ENCODE results near the gene LKAAEAR1.

DNA sequence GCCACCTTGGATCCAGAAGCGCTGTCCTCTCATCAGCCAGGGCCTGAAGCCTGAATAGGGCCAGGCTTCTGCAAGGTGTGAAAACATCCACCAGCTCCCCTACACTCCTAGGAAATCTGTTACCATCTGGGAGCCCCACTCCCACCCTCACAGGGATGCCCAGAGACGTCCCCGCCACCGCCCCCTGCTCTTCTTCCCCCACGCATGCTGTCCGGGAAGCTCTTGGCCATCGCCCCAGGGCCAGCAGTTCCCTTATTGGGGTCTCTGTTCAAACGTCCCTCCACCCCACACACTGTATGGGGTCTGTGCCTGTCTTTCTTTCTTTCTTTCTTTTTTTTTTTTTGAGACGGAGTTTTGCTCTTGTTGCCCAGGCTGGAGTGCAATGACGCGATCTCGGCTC lies 8.6 kb downstream of the LKAAEAR1 start:
- TF ChIP-seq POLR2A (IDR thresholded peaks at IDR 0.05; ENCODE audit: insufficient read depth in 1 of 2, low read depth in 2 of 2, low read length in 2 of 2) (no peak), SP4 (CRISPR knock-in tag; IDR thresholded peaks at IDR 0.05) (no peak), NR2C2 (CRISPR knock-in tag; IDR thresholded peaks at IDR 0.05; ENCODE audit: borderline replicate concordance) (no peak), GATA4 (IDR thresholded peaks at IDR 0.05; ENCODE audit: borderline replicate concordance, low read depth) (no peak), SUZ12 (IDR thresholded peaks at IDR 0.05; ENCODE audit: low read depth, low read length) (no peak), ESRRA (CRISPR knock-in tag; IDR thresholded peaks at IDR 0.05; ENCODE audit: low read depth) (no peak), RNF2 (conservative IDR thresholded peaks at IDR 0.05; ENCODE audit: low read depth) (no peak), TAF1 (CRISPR knock-in tag; IDR thresholded peaks at IDR 0.05) (no peak), EP300 (IDR thresholded peaks at IDR 0.05; ENCODE audit: low read depth in 2 of 2, low read length in 2 of 2) (no peak), EP300 (CRISPR knock-in tag; IDR thresholded peaks at IDR 0.05; ENCODE audit: borderline replicate concordance) (no peak)
- TF ChIP-seq, protein P1, sequence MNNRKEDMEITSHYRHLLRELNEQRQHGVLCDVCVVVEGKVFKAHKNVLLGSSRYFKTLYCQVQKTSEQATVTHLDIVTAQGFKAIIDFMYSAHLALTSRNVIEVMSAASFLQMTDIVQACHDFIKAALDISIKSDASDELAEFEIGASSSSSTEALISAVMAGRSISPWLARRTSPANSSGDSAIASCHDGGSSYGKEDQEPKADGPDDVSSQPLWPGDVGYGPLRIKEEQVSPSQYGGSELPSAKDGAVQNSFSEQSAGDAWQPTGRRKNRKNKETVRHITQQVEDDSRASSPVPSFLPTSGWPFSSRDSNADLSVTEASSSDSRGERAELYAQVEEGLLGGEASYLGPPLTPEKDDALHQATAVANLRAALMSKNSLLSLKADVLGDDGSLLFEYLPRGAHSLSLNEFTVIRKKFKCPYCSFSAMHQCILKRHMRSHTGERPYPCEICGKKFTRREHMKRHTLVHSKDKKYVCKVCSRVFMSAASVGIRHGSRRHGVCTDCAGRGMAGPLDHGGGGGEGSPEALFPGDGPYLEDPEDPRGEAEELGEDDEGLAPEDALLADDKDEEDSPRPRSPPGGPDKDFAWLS (CRISPR knock-in tag; IDR thresholded peaks at IDR 0.05; ENCODE audit: borderline replicate concordance), result no peak
- TF ChIP-seq, protein P2, sequence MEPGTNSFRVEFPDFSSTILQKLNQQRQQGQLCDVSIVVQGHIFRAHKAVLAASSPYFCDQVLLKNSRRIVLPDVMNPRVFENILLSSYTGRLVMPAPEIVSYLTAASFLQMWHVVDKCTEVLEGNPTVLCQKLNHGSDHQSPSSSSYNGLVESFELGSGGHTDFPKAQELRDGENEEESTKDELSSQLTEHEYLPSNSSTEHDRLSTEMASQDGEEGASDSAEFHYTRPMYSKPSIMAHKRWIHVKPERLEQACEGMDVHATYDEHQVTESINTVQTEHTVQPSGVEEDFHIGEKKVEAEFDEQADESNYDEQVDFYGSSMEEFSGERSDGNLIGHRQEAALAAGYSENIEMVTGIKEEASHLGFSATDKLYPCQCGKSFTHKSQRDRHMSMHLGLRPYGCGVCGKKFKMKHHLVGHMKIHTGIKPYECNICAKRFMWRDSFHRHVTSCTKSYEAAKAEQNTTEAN (CRISPR knock-in tag; conservative IDR thresholded peaks at IDR 0.05), result no peak
- TF ChIP-seq, protein P3, sequence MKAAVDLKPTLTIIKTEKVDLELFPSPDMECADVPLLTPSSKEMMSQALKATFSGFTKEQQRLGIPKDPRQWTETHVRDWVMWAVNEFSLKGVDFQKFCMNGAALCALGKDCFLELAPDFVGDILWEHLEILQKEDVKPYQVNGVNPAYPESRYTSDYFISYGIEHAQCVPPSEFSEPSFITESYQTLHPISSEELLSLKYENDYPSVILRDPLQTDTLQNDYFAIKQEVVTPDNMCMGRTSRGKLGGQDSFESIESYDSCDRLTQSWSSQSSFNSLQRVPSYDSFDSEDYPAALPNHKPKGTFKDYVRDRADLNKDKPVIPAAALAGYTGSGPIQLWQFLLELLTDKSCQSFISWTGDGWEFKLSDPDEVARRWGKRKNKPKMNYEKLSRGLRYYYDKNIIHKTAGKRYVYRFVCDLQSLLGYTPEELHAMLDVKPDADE (CRISPR knock-in tag; IDR thresholded peaks at IDR 0.05), result no peak
- TF ChIP-seq, protein P4, sequence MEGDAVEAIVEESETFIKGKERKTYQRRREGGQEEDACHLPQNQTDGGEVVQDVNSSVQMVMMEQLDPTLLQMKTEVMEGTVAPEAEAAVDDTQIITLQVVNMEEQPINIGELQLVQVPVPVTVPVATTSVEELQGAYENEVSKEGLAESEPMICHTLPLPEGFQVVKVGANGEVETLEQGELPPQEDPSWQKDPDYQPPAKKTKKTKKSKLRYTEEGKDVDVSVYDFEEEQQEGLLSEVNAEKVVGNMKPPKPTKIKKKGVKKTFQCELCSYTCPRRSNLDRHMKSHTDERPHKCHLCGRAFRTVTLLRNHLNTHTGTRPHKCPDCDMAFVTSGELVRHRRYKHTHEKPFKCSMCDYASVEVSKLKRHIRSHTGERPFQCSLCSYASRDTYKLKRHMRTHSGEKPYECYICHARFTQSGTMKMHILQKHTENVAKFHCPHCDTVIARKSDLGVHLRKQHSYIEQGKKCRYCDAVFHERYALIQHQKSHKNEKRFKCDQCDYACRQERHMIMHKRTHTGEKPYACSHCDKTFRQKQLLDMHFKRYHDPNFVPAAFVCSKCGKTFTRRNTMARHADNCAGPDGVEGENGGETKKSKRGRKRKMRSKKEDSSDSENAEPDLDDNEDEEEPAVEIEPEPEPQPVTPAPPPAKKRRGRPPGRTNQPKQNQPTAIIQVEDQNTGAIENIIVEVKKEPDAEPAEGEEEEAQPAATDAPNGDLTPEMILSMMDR (CRISPR knock-in tag; IDR thresholded peaks at IDR 0.05), result no peak

All from HepG2 (cell line).